GM10248 (cell line): ENCODE data around the gene SPRED2.
A peak's percentile ranks its signal among the peaks of the same experiment; 100 is the strongest.

Experiments
- CTCF ChIA-PET: fragments of 300-600 bp; sonication (Branson Sonifier 250); formaldehyde crosslinking; extraction: SDS; loops from one replicate; lab custom pipeline; 2021; ENCODE audit warnings: antibody characterized with exemption; lab: Yijun Ruan, JAX
- POLR2A ChIA-PET: fragments of 350-650 bp; sonication (Branson Sonifier 250); formaldehyde crosslinking; extraction: SDS; loops from one replicate; lab custom pipeline; 2020; ENCODE audit warnings: antibody characterized with exemption; lab: Yijun Ruan, JAX
- DNase-seq: peaks from one replicate; pipeline ENCODE4 v3.0.0; 2012; ENCODE audit errors: extremely low spot score
- CTCF ChIP-seq: IDR thresholded peaks from 2 replicates; pipeline ENCODE4 v1.5.1; 2012; ENCODE audit warnings: mild to moderate bottlenecking, low read depth; ENCODE audit errors: extremely low read depth, missing control alignments, control extremely low read depth

SPRED2 gene

GRCh38 chr2:65361623-65362022 lies 70.8 kb downstream of the SPRED2 start:
- DNase-seq: no peak
- TF ChIP-seq CTCF: no peak
- ChIA-PET CTCF (interaction anchor here (1.2 to 2.4 kb wide), 3 partner anchors 9 to 42 kb away, joined by 3 to 9 read pairs (median 3); no protein-coding TSS in a partner anchor), POLR2A (no interaction called here)

- POLR2A ChIA-PET: no interaction called here
- CTCF ChIA-PET: interaction anchor here (0.8 to 1.5 kb wide), 2 partner anchors 10 to 26 kb away, joined by 3 to 5 read pairs; no protein-coding TSS in a partner anchor
Measured at GRCh38 chr2:65360441-65360840, 72.0 kb downstream of the SPRED2 start.

GRCh38 chr2:65358678-65359400 lies 73.6 kb downstream of the SPRED2 start:
- CTCF ChIA-PET: interaction anchor here (0.8 to 2.2 kb wide), 10 partner anchors 9 to 712 kb away, joined by 3 to 8 read pairs (median 4); no protein-coding TSS in a partner anchor

More at GRCh38 chr2:65360441-65360840, 72.0 kb downstream of the SPRED2 start:
- no peak for DNase-seq
- TF ChIP-seq CTCF: no peak

GRCh38 chr2:65357959-65358294 lies 74.5 kb downstream of the SPRED2 start:
- ChIA-PET CTCF (interaction anchor here (1.0 to 2.2 kb wide), 6 partner anchors 10 to 46 kb away, joined by 3 to 8 read pairs (median 4); no protein-coding TSS in a partner anchor), POLR2A (no interaction called here)
- peak; percentile 53 for DNase-seq
- TF ChIP-seq CTCF: no peak

More at GRCh38 chr2:65358678-65359400, 73.6 kb downstream of the SPRED2 start:
- no peak for DNase-seq
- POLR2A ChIA-PET: no interaction called here
- TF ChIP-seq CTCF: no peak

- no peak for TF ChIP-seq CTCF
- CTCF ChIA-PET: interaction anchor here (1.0 to 2.2 kb wide), 8 partner anchors 10 to 47 kb away, joined by 3 to 8 read pairs (median 4); no protein-coding TSS in a partner anchor
- POLR2A ChIA-PET: no interaction called here
- peak; percentile 40 for DNase-seq
Measured at GRCh38 chr2:65357095-65357958, 75.1 kb downstream of the SPRED2 start.

- no peak for TF ChIP-seq CTCF
- no peak for DNase-seq
- ChIA-PET CTCF (no interaction called here), POLR2A (no interaction called here)
Measured at GRCh38 chr2:65355186-65355831, 77.1 kb downstream of the SPRED2 start.
